Breast epithelium (tissue), 4 donors: ENCODE results near the gene RTTN. TPM values are rescaled to one million over a fixed set of nuclear protein-coding genes. Genes with fewer than 3 reads are reported as not detected.

Source experiments
- DNase-seq, 2 donors: peaks; one replicate each; pipeline ENCODE4 v3.0.0-alpha.2; 2019; ENCODE audit warnings: low spot score in 2 of 2
- H3K27ac ChIP-seq, 2 donors: fragments of 200-600 bp; sonication (generic) in 1 of 2; one replicate each; pipeline ENCODE4 v1.5.1; 2016 to 2019; ENCODE audit warnings: mild to moderate bottlenecking in 1 of 2
- H3K27me3 ChIP-seq, 2 donors: fragments of 200-600 bp; sonication (generic) in 1 of 2; one replicate each; pipeline versions ENCODE4 v1.5.1 to v1.6.0; 2017 to 2019; ENCODE audit warnings: control low read depth in 1 of 2, mild to moderate bottlenecking in 1 of 2
- H3K36me3 ChIP-seq: fragments of 200-600 bp; one replicate; pipeline ENCODE4 v1.5.1; 2019
- H3K4me1 ChIP-seq, 2 donors: fragments of 200-600 bp; sonication (generic); one replicate each; pipeline ENCODE4 v1.5.1; 2016 to 2019; ENCODE audit warnings: control low read depth in 1 of 2
- H3K4me3 ChIP-seq, 3 donors: fragments of 200-600 bp; sonication (generic); 1 replicate in 2 of 3; 2 replicates in 1 of 3; pipeline ENCODE4 v1.5.1; 2016 to 2019; ENCODE audit warnings: mild to moderate bottlenecking in 3 of 3, moderate library complexity in 2 of 3
- H3K9me3 ChIP-seq, 2 donors: fragments of 200-600 bp; sonication (generic) in 1 of 2; one replicate each; pipeline ENCODE4 v1.5.1; 2016 to 2019; ENCODE audit warnings: control low read depth in 1 of 2
- CTCF ChIP-seq, 3 donors: fragments of 450-650 bp; IDR thresholded peaks; one replicate each; pipeline ENCODE4 v1.5.1; 2016 to 2017; ENCODE audit warnings: antibody characterized with exemption in 3 of 3, mild to moderate bottlenecking in 3 of 3, moderate library complexity in 3 of 3
- POLR2A ChIP-seq: fragments of 450-650 bp; IDR thresholded peaks from one replicate; pipeline ENCODE4 v1.6.1; 2016; ENCODE audit warnings: antibody characterized with exemption, mild to moderate bottlenecking, moderate library complexity
- POLR2AphosphoS5 ChIP-seq, 3 donors: sonication (generic); formaldehyde crosslinking; IDR thresholded peaks; one replicate each; pipeline ENCODE4 v1.6.1; 2017; ENCODE audit warnings: antibody characterized with exemption in 3 of 3
- intact Hi-C: fragments of 100-400 bp; cut with DNase I; formaldehyde crosslinking; loops from one replicate; pipeline ENCODE4 v1.15.1; 2023; ENCODE audit warnings: low total_unique reads
- total RNA-seq, 3 donors: library from RNA; depleted of rRNA; stranded (reverse); fragments of >200 nt; gene quantifications; one replicate each; pipeline ENCODE4 v1.1.0, GENCODE V29; 2016

RTTN gene
- total RNA-seq, 3 donors from 2014 or later: 14.7 to 35.0 (median 29.8) TPM

- Histone ChIP-seq H3K27ac (no peak overlapping the region), H3K4me3 (no peak overlapping the region), H3K9me3 (no peaks in the 10 kb centered on the region), H3K4me1 (no peaks in the 10 kb centered on the region), H3K36me3 (peaks cover 5% of the 10 kb centered on the region), H3K27me3 (no peaks in the 10 kb centered on the region)
- no peak for DNase-seq
- intact Hi-C loops: no loop called here
- TF ChIP-seq POLR2AphosphoS5 (IDR thresholded peaks at IDR 0.05) (no peak), POLR2A (no peak), CTCF (IDR thresholded peaks at IDR 0.05) (no peak)
These were observed 11.1 kb downstream of the RTTN start for GRCh38 chr18:70194227-70194890.

DNA sequence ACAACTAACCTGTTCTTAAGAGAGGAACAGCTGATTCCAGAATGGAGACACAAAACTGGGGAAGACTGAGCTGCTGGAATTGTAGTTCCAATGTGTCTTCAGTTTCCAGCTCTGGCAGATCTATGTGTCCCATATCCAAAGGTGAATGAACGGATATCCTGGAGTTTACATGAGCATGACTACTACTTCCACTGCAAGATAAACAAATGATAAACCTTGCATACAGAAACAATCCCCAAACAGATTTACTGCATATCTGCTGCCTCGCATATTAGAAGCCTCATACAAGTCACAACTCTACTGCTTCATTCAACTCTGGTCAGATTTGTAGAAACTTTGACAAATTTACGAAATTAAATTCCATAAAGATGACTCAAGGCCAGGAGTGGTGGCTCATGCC, 15.0 kb downstream of the RTTN start:
- DNase-seq: no peak
- TF ChIP-seq POLR2A (no peak), CTCF (IDR thresholded peaks at IDR 0.05) (no peak), POLR2AphosphoS5 (IDR thresholded peaks at IDR 0.05) (no peak)
- no peaks in the 10 kb centered on the region for H3K4me1 ChIP-seq
- intact Hi-C loops: no loop called here
- H3K36me3 ChIP-seq: peaks cover 5% of the 10 kb centered on the region
- no peak overlapping the region for H3K27ac ChIP-seq
- H3K9me3 ChIP-seq: no peaks in the 10 kb centered on the region
- no peak overlapping the region for H3K4me3 ChIP-seq
- no peaks in the 10 kb centered on the region for H3K27me3 ChIP-seq

DNA sequence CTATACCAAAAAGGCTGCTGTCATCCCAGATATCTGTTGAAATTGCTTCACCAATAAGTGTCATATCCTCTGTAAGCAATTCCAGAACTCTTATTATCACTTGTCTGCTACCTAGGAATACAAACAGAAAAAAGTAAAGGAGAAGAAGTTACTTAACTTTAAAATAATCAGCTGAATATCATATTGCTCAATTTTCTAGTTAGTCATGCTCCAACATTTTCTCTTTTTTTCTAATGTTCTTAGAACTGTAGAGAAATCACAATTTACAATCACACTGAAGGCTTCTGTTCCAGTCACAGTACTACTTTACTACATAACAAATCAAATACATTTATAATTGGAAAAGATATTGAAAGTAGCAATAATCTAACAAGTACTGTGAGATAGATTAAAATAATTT, 17.4 kb downstream of the RTTN start:
- TF ChIP-seq POLR2AphosphoS5 (IDR thresholded peaks at IDR 0.05): no peak
- no peak for TF ChIP-seq POLR2A
- no peak for TF ChIP-seq CTCF (IDR thresholded peaks at IDR 0.05)
- H3K36me3 ChIP-seq: no peaks in the 10 kb centered on the region
- DNase-seq: no peak

DNA sequence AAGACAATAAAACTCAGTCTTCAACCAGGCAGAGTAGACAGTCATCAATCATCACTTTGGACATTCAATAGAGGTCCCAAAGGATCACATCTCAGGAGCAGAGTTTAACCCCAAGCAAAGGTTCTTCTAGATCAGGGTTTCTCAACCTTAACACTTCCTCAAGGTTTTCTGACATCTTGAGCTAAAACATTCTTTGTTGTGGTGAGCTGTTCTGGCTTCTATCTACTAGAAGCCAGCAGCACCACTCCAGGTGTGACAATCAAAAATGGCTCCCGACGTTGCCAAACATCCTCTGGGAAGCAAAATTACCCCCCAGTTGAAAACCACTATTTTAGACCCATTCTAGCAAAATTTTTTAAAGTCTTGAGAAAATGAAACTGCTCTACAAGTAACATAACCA, 22.0 kb downstream of the RTTN start:
- Histone ChIP-seq H3K4me3 (no peak overlapping the region), H3K36me3 (no peaks in the 10 kb centered on the region), H3K4me1 (no peaks in the 10 kb centered on the region), H3K27ac (no peak overlapping the region), H3K9me3 (no peaks in the 10 kb centered on the region), H3K27me3 (no peaks in the 10 kb centered on the region)
- DNase-seq: no peak
- intact Hi-C loops: no loop called here
- TF ChIP-seq CTCF (IDR thresholded peaks at IDR 0.05): no peak
- no peak for TF ChIP-seq POLR2AphosphoS5 (IDR thresholded peaks at IDR 0.05)
- no peak for TF ChIP-seq POLR2A

More for the DNA sequence above, 17.4 kb downstream of the RTTN start:
- Histone ChIP-seq H3K4me1 (no peaks in the 10 kb centered on the region), H3K27ac (no peak overlapping the region), H3K4me3 (no peak overlapping the region), H3K27me3 (no peaks in the 10 kb centered on the region), H3K9me3 (no peaks in the 10 kb centered on the region)
- intact Hi-C loops: no loop called here

- no peak for DNase-seq
- H3K4me3 ChIP-seq: no peak overlapping the region
- no peaks in the 10 kb centered on the region for H3K36me3 ChIP-seq
- no peaks in the 10 kb centered on the region for H3K9me3 ChIP-seq
- H3K27me3 ChIP-seq: no peaks in the 10 kb centered on the region
- intact Hi-C loops: no loop called here
- TF ChIP-seq CTCF (IDR thresholded peaks at IDR 0.05): no peak
- no peak for TF ChIP-seq POLR2AphosphoS5 (IDR thresholded peaks at IDR 0.05)
- TF ChIP-seq POLR2A: no peak
- no peak overlapping the region for H3K27ac ChIP-seq
- H3K4me1 ChIP-seq: no peaks in the 10 kb centered on the region
These were observed 22.9 kb downstream of the RTTN start for GRCh38 chr18:70182548-70182947.
